SK-N-SH treated with all-trans-retinoic acid at 6 μM for 48 hours (cell line): ENCODE measurements around the gene UBR2.

Experiments
- ATAC-seq: fragments of 200-7000 bp; cut with Tn5 transposase; 3 replicates; pipeline ENCODE4 v1.9.1; 2020; ENCODE audit warnings: mild to moderate bottlenecking, moderate library complexity
- ARNTL ChIP-seq: fragments of 450-650 bp; formaldehyde crosslinking; IDR thresholded peaks from 2 replicates; pipeline ENCODE4 v1.5.0; 2020; ENCODE audit warnings: low read depth, mild to moderate bottlenecking, moderate library complexity, borderline replicate concordance
- BACH2 ChIP-seq: fragments of 250-450 bp; sonication (Bioruptor Pico); IDR thresholded peaks from 2 replicates; pipeline ENCODE4 v1.9.0; 2021; ENCODE audit warnings: mild to moderate bottlenecking, borderline replicate concordance
- CREB5 ChIP-seq: fragments of 250-450 bp; sonication (Bioruptor Pico); IDR thresholded peaks from 2 replicates; pipeline ENCODE4 v1.5.1; 2020; ENCODE audit warnings: low read depth, mild to moderate bottlenecking, moderate library complexity
- CSDC2 ChIP-seq: fragments of 250-450 bp; sonication (Bioruptor Pico); IDR thresholded peaks from 2 replicates; pipeline ENCODE4 v1.5.0; 2020; ENCODE audit warnings: mild to moderate bottlenecking, moderate library complexity
- CSRNP3 ChIP-seq: fragments of 250-450 bp; sonication (Bioruptor Pico); IDR thresholded peaks from 2 replicates; pipeline ENCODE4 v1.5.1; 2021; ENCODE audit warnings: mild to moderate bottlenecking, moderate library complexity
- ESRRG ChIP-seq: fragments of 250-450 bp; sonication (Bioruptor Pico); IDR thresholded peaks from 2 replicates; pipeline ENCODE4 v1.6.1; 2021; ENCODE audit warnings: mild to moderate bottlenecking
- GLIS3 ChIP-seq: fragments of 250-450 bp; sonication (Bioruptor Pico); IDR thresholded peaks from 2 replicates; pipeline ENCODE4 v1.5.0; 2020; ENCODE audit warnings: mild to moderate bottlenecking, moderate library complexity
- ISL1 ChIP-seq: fragments of 250-450 bp; sonication (Bioruptor Pico); IDR thresholded peaks from 2 replicates; pipeline ENCODE4 v2.1.2; 2022; ENCODE audit warnings: mild to moderate bottlenecking, moderate library complexity
- OSR1 ChIP-seq: fragments of 250-450 bp; sonication (Bioruptor Pico); IDR thresholded peaks from 2 replicates; pipeline ENCODE4 v1.8.0; 2022; ENCODE audit warnings: moderate library complexity, mild to moderate bottlenecking, inconsistent platforms
- PPARA ChIP-seq: fragments of 250-450 bp; sonication (Bioruptor Pico); IDR thresholded peaks from 2 replicates; pipeline ENCODE4 v1.5.0; 2020; ENCODE audit warnings: mild to moderate bottlenecking, borderline replicate concordance
- RARB ChIP-seq: fragments of 250-450 bp; sonication (Bioruptor Pico); IDR thresholded peaks from 2 replicates; pipeline ENCODE4 v1.8.0; 2021; ENCODE audit warnings: mild to moderate bottlenecking, moderate library complexity
- TCF4 ChIP-seq: fragments of 250-450 bp; sonication (Bioruptor Pico); IDR thresholded peaks from 2 replicates; pipeline ENCODE4 v1.8.0; 2021; ENCODE audit warnings: mild to moderate bottlenecking, moderate library complexity, borderline replicate concordance
- TOX ChIP-seq: fragments of 250-450 bp; sonication (Bioruptor Pico); IDR thresholded peaks from 2 replicates; pipeline ENCODE4 v1.8.0; 2021; ENCODE audit warnings: mild to moderate bottlenecking, moderate library complexity, borderline replicate concordance
- TSHZ2 ChIP-seq: fragments of 250-450 bp; sonication (Bioruptor Pico); IDR thresholded peaks from 2 replicates; pipeline ENCODE4 v1.5.0; 2020; ENCODE audit warnings: mild to moderate bottlenecking, moderate library complexity
- ZC3H10 ChIP-seq: fragments of 250-450 bp; sonication (Bioruptor Pico); IDR thresholded peaks from 2 replicates; pipeline ENCODE4 v1.5.1; 2021; ENCODE audit warnings: mild to moderate bottlenecking, moderate library complexity
- ZFP3 ChIP-seq: fragments of 250-450 bp; sonication (Bioruptor Pico); IDR thresholded peaks from 2 replicates; pipeline ENCODE4 v1.5.0; 2020; ENCODE audit warnings: mild to moderate bottlenecking, moderate library complexity
- ZFP30 ChIP-seq: fragments of 450-650 bp; formaldehyde crosslinking; IDR thresholded peaks from 2 replicates; pipeline ENCODE4 v1.5.0; 2022; ENCODE audit warnings: mild to moderate bottlenecking, moderate library complexity
- ZNF565 ChIP-seq: fragments of 450-650 bp; formaldehyde crosslinking; conservative IDR thresholded peaks from 2 replicates; pipeline ENCODE4 v1.5.0; 2020; ENCODE audit warnings: low read depth, mild to moderate bottlenecking, moderate library complexity
- ZNF70 ChIP-seq: fragments of 450-650 bp; formaldehyde crosslinking; IDR thresholded peaks from 2 replicates; pipeline ENCODE4 v1.5.0; 2020; ENCODE audit warnings: mild to moderate bottlenecking, moderate library complexity
- ZNF8 ChIP-seq: fragments of 450-650 bp; formaldehyde crosslinking; IDR thresholded peaks from 2 replicates; pipeline ENCODE4 v1.5.0; 2020; ENCODE audit warnings: mild to moderate bottlenecking, moderate library complexity
- TF ChIP-seq, protein P1 (sequence below): fragments of 250-450 bp; sonication (Bioruptor Pico); IDR thresholded peaks from 2 replicates; pipeline ENCODE4 v1.8.0; 2020; ENCODE audit warnings: mild to moderate bottlenecking, moderate library complexity, borderline replicate concordance
- TF ChIP-seq, protein P2 (sequence below): fragments of 250-450 bp; sonication (Bioruptor Pico); IDR thresholded peaks from 2 replicates; pipeline ENCODE4 v1.8.0; 2021; ENCODE audit warnings: low read depth, mild to moderate bottlenecking, moderate library complexity, borderline replicate concordance

UBR2 gene

GRCh38 chr6:42527204-42527603, 36.6 kb upstream of the UBR2 start (continued):
- TF ChIP-seq ZNF70 (CRISPR knock-in tag), result no peak
- no peak for TF ChIP-seq RARB (CRISPR knock-in tag)
- TF ChIP-seq, protein P1, sequence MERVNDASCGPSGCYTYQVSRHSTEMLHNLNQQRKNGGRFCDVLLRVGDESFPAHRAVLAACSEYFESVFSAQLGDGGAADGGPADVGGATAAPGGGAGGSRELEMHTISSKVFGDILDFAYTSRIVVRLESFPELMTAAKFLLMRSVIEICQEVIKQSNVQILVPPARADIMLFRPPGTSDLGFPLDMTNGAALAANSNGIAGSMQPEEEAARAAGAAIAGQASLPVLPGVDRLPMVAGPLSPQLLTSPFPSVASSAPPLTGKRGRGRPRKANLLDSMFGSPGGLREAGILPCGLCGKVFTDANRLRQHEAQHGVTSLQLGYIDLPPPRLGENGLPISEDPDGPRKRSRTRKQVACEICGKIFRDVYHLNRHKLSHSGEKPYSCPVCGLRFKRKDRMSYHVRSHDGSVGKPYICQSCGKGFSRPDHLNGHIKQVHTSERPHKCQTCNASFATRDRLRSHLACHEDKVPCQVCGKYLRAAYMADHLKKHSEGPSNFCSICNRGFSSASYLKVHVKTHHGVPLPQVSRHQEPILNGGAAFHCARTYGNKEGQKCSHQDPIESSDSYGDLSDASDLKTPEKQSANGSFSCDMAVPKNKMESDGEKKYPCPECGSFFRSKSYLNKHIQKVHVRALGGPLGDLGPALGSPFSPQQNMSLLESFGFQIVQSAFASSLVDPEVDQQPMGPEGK, result no peak
- TF ChIP-seq ZNF565 (CRISPR knock-in tag), result no peak
- TF ChIP-seq BACH2 (CRISPR knock-in tag), result no peak
- TF ChIP-seq, all 23 proteins: peak for 0

- TF ChIP-seq RARB (CRISPR knock-in tag) (no peak), CSRNP3 (CRISPR knock-in tag) (no peak), BACH2 (CRISPR knock-in tag) (no peak), ISL1 (CRISPR knock-in tag) (no peak), CSDC2 (no peak), TCF4 (CRISPR knock-in tag) (no peak), ZC3H10 (CRISPR knock-in tag) (no peak), CREB5 (CRISPR knock-in tag) (no peak), GLIS3 (CRISPR knock-in tag) (no peak), ESRRG (CRISPR knock-in tag) (no peak), ZNF565 (CRISPR knock-in tag) (no peak), TOX (no peak), ZNF8 (CRISPR knock-in tag) (no peak), PPARA (CRISPR knock-in tag) (no peak), ARNTL (no peak), ZNF70 (CRISPR knock-in tag) (no peak), ZFP3 (CRISPR knock-in tag) (no peak)
- TF ChIP-seq, protein P1, result no peak
- TF ChIP-seq, protein P2, sequence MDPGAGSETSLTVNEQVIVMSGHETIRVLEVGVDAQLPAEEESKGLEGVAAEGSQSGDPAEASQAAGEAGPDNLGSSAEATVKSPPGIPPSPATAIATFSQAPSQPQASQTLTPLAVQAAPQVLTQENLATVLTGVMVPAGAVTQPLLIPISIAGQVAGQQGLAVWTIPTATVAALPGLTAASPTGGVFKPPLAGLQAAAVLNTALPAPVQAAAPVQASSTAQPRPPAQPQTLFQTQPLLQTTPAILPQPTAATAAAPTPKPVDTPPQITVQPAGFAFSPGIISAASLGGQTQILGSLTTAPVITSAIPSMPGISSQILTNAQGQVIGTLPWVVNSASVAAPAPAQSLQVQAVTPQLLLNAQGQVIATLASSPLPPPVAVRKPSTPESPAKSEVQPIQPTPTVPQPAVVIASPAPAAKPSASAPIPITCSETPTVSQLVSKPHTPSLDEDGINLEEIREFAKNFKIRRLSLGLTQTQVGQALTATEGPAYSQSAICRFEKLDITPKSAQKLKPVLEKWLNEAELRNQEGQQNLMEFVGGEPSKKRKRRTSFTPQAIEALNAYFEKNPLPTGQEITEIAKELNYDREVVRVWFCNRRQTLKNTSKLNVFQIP (CRISPR knock-in tag), result no peak
- TF ChIP-seq, all 23 proteins: peak for 0
- ATAC-seq, result no peak
These were observed 33.5 kb upstream of the UBR2 start for GRCh38 chr6:42530296-42530695.

GRCh38 chr6:42530751-42531150, 33.1 kb upstream of the UBR2 start:
- ATAC-seq, result no peak
- no peak for TF ChIP-seq CREB5 (CRISPR knock-in tag)
- TF ChIP-seq ZFP3 (CRISPR knock-in tag), result no peak
- no peak for TF ChIP-seq CSDC2
- no peak for TF ChIP-seq ZC3H10 (CRISPR knock-in tag)
- no peak for TF ChIP-seq BACH2 (CRISPR knock-in tag)
- no peak for TF ChIP-seq ISL1 (CRISPR knock-in tag)
- TF ChIP-seq PPARA (CRISPR knock-in tag), result no peak
- no peak for TF ChIP-seq OSR1 (CRISPR knock-in tag)
- TF ChIP-seq TSHZ2 (CRISPR knock-in tag), result no peak
- TF ChIP-seq, protein P1, result no peak
- no peak for TF ChIP-seq RARB (CRISPR knock-in tag)
- TF ChIP-seq ARNTL, result no peak
- TF ChIP-seq ZNF565 (CRISPR knock-in tag), result no peak
- TF ChIP-seq ZFP30 (CRISPR knock-in tag), result no peak
- no peak for TF ChIP-seq ESRRG (CRISPR knock-in tag)
- TF ChIP-seq, all 23 proteins: peak for 0
